Aorta (tissue), 5 donors: ENCODE data around the gene SYN1. TPM values are rescaled to one million over a fixed set of nuclear protein-coding genes. Genes with fewer than 3 reads are reported as not detected.

ENCODE experiments used
- ATAC-seq: fragments of 200-7000 bp; cut with Tn5 transposase; one replicate; pipeline ENCODE4 v1.9.1; 2022; ENCODE audit warnings: moderate library complexity; ENCODE audit not compliant: low FRiP score
- DNase-seq, 2 donors: peaks; one replicate each; pipeline ENCODE4 v3.0.0-alpha.2; 2020
- H3K27ac ChIP-seq, 2 donors: one replicate each; pipeline ENCODE4 v1.5.1; 2013; ENCODE audit warnings: low read length in 2 of 2, mild to moderate bottlenecking in 2 of 2, moderate library complexity in 2 of 2, control low read depth in 1 of 2, inconsistent platforms in 1 of 2, low read depth in 1 of 2
- H3K27me3 ChIP-seq, 2 donors: one replicate each; pipeline ENCODE4 v1.6.1; 2013; ENCODE audit warnings: control low read depth in 1 of 2, low read length in 1 of 2, mild to moderate bottlenecking in 1 of 2, moderate library complexity in 1 of 2; ENCODE audit not compliant: insufficient read depth in 2 of 2, control insufficient read depth in 1 of 2
- H3K36me3 ChIP-seq, 2 donors: one replicate each; pipeline ENCODE4 v1.6.1; 2013; ENCODE audit warnings: control low read depth in 1 of 2, low read length in 1 of 2, mild to moderate bottlenecking in 1 of 2; ENCODE audit not compliant: insufficient read depth in 2 of 2, control insufficient read depth in 1 of 2
- H3K4me1 ChIP-seq, 2 donors: one replicate each; pipeline ENCODE4 v1.6.1; 2013; ENCODE audit warnings: low read length in 2 of 2, control low read depth in 1 of 2, mild to moderate bottlenecking in 1 of 2, moderate library complexity in 1 of 2; ENCODE audit not compliant: insufficient read depth in 2 of 2, control insufficient read depth in 1 of 2
- H3K4me3 ChIP-seq, 2 donors: one replicate each; pipeline ENCODE4 v1.5.1; 2013; ENCODE audit warnings: low read length in 2 of 2, control low read depth in 1 of 2, mild to moderate bottlenecking in 1 of 2
- H3K9me3 ChIP-seq: one replicate; pipeline ENCODE4 v1.6.1; 2013; ENCODE audit warnings: mild to moderate bottlenecking, low read length; ENCODE audit not compliant: control insufficient read depth
- WGBS, 2 donors: extraction: QIAGEN DNeasy Blood & Tissue Kit; methylation state at CpG; one replicate each; pipeline ENCODE4 v1.1.7; 2013; 5-methylcytosine and 5-hydroxymethylcytosine counted together
- intact Hi-C, 2 donors: fragments of 100-400 bp; cut with DNase I; formaldehyde crosslinking; loops; one replicate each; pipeline versions ENCODE4 v1.14.2 to v1.15.0; 2022
- polyA plus RNA-seq, 2 donors: library from polyadenylated mRNA; stranded (reverse); fragments of 200-250 nt; gene quantifications; one replicate each; pipeline ENCODE4 v1.2.3, GENCODE V29; 2013
- total RNA-seq, 2 donors: library from RNA; stranded (reverse); fragmentation: NEBNext Ultra II Directional; extraction: Animal tissue kit (Norgen Biotek cat#: 25700); gene quantifications; one replicate each; pipeline ENCODE4 v1.2.1, GENCODE V29; 2021
- donor health status: healthy with polysubstance abuse.
- donor health status: Bipolar disorder and iron deficiency.
- donor health status: DM: no; HTN: no; CAD: no.
- donor health status: DM: no; HTN: no; CAD: no.
- donor health status: DM: yes; HTN: yes; CAD: no.

Gene SYN1
- total and polyA plus RNA-seq, 4 donors: 0.90 to 1.9 (median 1.5) TPM

DNA sequence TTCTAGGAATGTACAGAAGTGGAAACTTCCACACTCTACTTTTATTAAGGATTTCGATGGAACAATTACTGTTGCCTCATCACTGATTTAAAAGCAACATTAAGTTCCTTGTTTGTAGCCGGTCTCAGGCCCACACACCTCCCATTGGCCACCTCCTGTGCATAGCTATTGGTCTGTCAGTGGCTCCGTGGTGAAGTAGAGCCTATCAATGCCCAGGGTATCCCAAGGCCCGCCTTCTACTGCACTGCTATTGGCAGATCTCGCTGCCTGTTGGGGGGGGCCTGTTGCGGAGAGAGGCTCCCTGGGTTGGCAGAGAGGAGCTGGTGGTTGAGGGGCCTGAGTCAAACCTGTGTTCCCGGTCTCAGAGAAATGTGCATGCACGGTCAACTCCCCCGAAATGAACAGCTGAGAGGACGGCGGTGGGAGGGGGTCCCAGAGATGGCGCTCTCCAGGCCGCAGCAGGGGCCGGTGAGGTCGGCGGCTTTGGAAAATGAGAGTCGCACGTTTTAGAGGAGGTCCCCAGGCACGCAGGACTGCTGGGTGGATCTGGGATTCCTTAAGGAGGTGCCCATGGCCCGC is 63.5 kb downstream of the SYN1 start:
- 1 to 32% methylated on average over 20 of the region's 20 CpGs for WGBS, 2 donors
- ATAC-seq: peak; percentile 92
- intact Hi-C loops: loop anchor here in 1 of 2 donors (1.0 kb wide), 1 partner anchor 15 kb away; no protein-coding TSS in a partner anchor
- H3K9me3 ChIP-seq: no peaks in the 10 kb centered on the region
- peak; percentile 92 to 93 for DNase-seq
- no peaks in the 10 kb centered on the region for H3K4me1 ChIP-seq
- peak overlapping the region in 1 of 2 donors; percentile 75 for H3K4me3 ChIP-seq
- no peaks in the 10 kb centered on the region for H3K36me3 ChIP-seq
- no peaks in the 10 kb centered on the region for H3K27me3 ChIP-seq
- peak overlapping the region in 1 of 2 donors; percentile 95 for H3K27ac ChIP-seq

DNA sequence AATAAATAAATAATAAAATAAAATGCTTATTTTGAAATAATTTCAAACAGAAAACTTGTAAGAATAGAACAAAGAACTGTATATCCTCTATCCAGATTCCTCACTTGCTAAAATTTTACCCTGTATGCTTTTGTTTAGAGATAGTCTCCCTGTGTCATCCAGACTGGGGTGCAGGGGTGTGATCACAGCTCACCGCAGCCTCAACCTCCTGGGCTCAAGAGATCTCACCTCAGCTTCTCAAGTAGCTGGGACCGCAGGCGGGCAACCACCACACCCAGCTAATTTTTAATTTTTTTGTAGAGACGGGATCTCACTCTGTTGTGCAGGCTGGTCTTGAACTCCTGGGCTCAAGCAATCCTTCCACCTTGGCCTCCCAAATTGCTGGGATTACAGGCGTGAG is 76.2 kb downstream of the SYN1 start:
- WGBS, 2 donors: 89 to 95% methylated on average over 5 of the region's 5 CpGs
- H3K36me3 ChIP-seq: no peaks in the 10 kb centered on the region
- intact Hi-C loops: no loop called here
- DNase-seq (no peak), ATAC-seq (no peak)
- no peak overlapping the region for H3K4me3 ChIP-seq
- H3K4me1 ChIP-seq: no peaks in the 10 kb centered on the region
- H3K27me3 ChIP-seq: no peaks in the 10 kb centered on the region
- H3K27ac ChIP-seq: no peak overlapping the region
- no peaks in the 10 kb centered on the region for H3K9me3 ChIP-seq

- Histone ChIP-seq H3K27me3 (no peaks in the 10 kb centered on the region), H3K36me3 (no peaks in the 10 kb centered on the region), H3K4me1 (no peaks in the 10 kb centered on the region), H3K9me3 (no peaks in the 10 kb centered on the region), H3K4me3 (no peak overlapping the region), H3K27ac (peak overlapping the region in 1 of 2 donors; percentile 42)
- WGBS, 2 donors: 9 to 35% methylated on average over 15 of the region's 15 CpGs
- intact Hi-C loops: loop anchor here in 1 of 2 donors (1.0 kb wide), 1 partner anchor 15 kb away; no protein-coding TSS in a partner anchor
- DNase-seq (peak; percentile 77 to 83), ATAC-seq (peak; percentile 95)
Measured at GRCh38 chrX:47540754-47541538, 78.7 kb downstream of the SYN1 start.

DNA sequence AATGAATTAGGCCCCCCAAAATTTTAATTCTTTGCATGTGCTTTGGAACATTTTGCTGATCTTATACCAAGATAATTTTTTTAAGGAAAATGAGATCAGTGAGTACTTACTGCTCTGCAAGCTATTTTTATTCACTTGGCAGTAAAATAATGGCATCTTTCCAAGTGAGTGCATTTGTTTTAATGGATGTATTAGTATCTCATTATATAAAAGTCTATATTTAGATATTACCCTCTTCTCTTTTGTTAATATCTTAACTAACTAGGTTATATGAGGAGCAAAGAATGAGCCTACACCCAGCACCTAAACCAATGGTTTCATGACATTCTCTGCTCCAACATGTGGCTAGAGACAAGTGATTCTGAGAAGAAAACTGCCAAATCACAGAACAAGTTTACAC is 79.8 kb downstream of the SYN1 start:
- ATAC-seq (peak; percentile 34), DNase-seq (no peak)
- Histone ChIP-seq H3K9me3 (no peaks in the 10 kb centered on the region), H3K27me3 (no peaks in the 10 kb centered on the region), H3K4me1 (no peaks in the 10 kb centered on the region), H3K27ac (peak overlapping the region; percentile 59 to 72), H3K36me3 (no peaks in the 10 kb centered on the region), H3K4me3 (no peak overlapping the region)
- intact Hi-C loops: no loop called here

GRCh38 chrX:47530049-47530448 is 89.6 kb downstream of the SYN1 start:
- intact Hi-C loops: no loop called here
- 87 to 97% methylated on average over 6 of the region's 6 CpGs for WGBS, 2 donors
- no peak for DNase-seq

DNA sequence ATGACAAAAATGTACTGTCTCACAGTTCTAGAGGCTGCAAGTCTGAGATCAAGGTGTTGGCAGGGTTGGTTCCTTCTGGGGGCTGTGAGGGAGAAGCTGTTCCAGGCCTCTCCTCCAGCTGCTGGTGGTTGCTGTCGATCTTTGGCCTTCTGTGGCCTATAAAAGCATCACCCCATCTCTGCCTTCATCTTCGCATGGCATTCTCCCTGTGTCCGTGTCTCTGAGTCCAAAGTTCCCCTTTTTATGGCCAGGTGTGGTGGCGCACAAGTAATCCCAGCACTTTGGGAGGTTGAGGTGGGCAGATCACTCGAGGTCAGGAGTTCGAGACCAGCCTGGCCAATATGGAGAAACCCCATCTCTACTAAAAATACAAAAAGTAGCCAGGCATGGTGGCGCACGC is 90.1 kb downstream of the SYN1 start:
- Histone ChIP-seq H3K4me3 (no peak overlapping the region), H3K27ac (no peak overlapping the region), H3K27me3 (no peaks in the 10 kb centered on the region), H3K4me1 (no peaks in the 10 kb centered on the region), H3K36me3 (no peaks in the 10 kb centered on the region), H3K9me3 (no peaks in the 10 kb centered on the region)
- DNase-seq (no peak), ATAC-seq (no peak)
- intact Hi-C loops: loop anchor here (10.0 kb wide), 2 partner anchors 145 to 165 kb away; no protein-coding TSS in a partner anchor
- WGBS, 2 donors: 81 to 96% methylated on average over 8 of the region's 8 CpGs

More at GRCh38 chrX:47530049-47530448, 89.6 kb downstream of the SYN1 start:
- Histone ChIP-seq H3K27me3 (no peaks in the 10 kb centered on the region), H3K9me3 (no peaks in the 10 kb centered on the region), H3K36me3 (no peaks in the 10 kb centered on the region), H3K27ac (no peak overlapping the region), H3K4me3 (no peak overlapping the region), H3K4me1 (no peaks in the 10 kb centered on the region)
- no peak for ATAC-seq

DNA sequence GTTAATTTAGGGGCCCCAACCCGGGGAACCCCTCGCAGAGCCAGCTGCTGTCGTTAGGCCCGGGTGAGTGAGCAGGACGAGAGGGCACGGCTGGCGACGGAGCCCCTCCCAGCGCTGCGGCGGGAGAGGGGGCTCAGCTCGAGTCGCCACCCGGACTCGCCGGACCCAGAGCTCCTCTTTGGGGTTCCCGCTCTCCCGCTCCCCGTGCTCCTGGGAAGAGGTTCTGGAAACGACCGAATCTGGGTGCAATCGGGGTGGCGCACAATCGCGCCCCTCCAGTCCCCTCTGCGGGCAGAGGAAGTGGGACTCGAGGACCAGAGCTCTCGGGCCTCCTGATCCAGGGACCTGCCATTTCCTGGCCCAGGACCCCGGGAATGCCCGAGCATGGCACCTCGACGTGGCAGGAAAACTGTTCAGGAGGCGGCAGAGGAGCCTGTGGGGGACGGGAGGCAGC is 95.9 kb downstream of the SYN1 start:
- DNase-seq: peak in 1 of 2 donors; percentile 75
- intact Hi-C loops: loop anchor here (2.0 to 10.0 kb wide), 4 partner anchors 139 to 333 kb away; no protein-coding TSS in a partner anchor
- H3K27ac ChIP-seq: no peak overlapping the region

GRCh38 chrX:47523297-47523696 is 96.4 kb downstream of the SYN1 start:
- no peaks in the 10 kb centered on the region for H3K36me3 ChIP-seq
- peak; percentile 89 to 95 for DNase-seq
- peak overlapping the region; percentile 11 to 69 for H3K4me3 ChIP-seq
- no peaks in the 10 kb centered on the region for H3K4me1 ChIP-seq
- intact Hi-C loops: loop anchor here (2.0 to 10.0 kb wide), 4 partner anchors 138 to 332 kb away; no protein-coding TSS in a partner anchor
- no peak overlapping the region for H3K27ac ChIP-seq
- peak; percentile 96 for ATAC-seq
- 1 to 15% methylated on average over 15 to 33 of the region's 33 CpGs for WGBS, 2 donors
- H3K9me3 ChIP-seq: no peaks in the 10 kb centered on the region
- no peaks in the 10 kb centered on the region for H3K27me3 ChIP-seq

More for the DNA sequence above, 95.9 kb downstream of the SYN1 start:
- no peaks in the 10 kb centered on the region for H3K36me3 ChIP-seq
- peak; percentile 47 for ATAC-seq
- no peaks in the 10 kb centered on the region for H3K9me3 ChIP-seq
- no peaks in the 10 kb centered on the region for H3K27me3 ChIP-seq
- 1 to 35% methylated on average over 33 to 34 of the region's 34 CpGs for WGBS, 2 donors
- H3K4me3 ChIP-seq: peak overlapping the region; percentile 11 to 52
- no peaks in the 10 kb centered on the region for H3K4me1 ChIP-seq
